ENCODE results near the gene NADK2. TPM values are rescaled to one million over a fixed set of nuclear protein-coding genes. Genes with fewer than 3 reads are reported as not detected.

NADK2 gene
- total and polyA plus RNA-seq, 10 of the 15 experiments (the other 5 are each of a cell fraction or from before 2014, with no cell fraction given), result 2.4 to 9.0 (median 6.3) TPM

GRCh38 chr5:36241631-36242533 lies at the start of gene NADK2 (continued):
- TF ChIP-seq ELK1 (IDR thresholded peaks at IDR 0.05; ENCODE audit: low read depth, low read length), result no peak
- TF ChIP-seq PAX8 (IDR thresholded peaks at IDR 0.05), result no peak
- no peak for TF ChIP-seq NFYA (IDR thresholded peaks at IDR 0.05; ENCODE audit: borderline replicate concordance, low read depth, low read length)
- no peak for TF ChIP-seq SMAD1 (IDR thresholded peaks at IDR 0.05; ENCODE audit: low read depth, partially characterized antibody)
- no peak for TF ChIP-seq NFXL1 (IDR thresholded peaks at IDR 0.05; ENCODE audit: borderline replicate concordance)
- no peak; the same call in 1 of the 2 replicates for TF ChIP-seq REST (IDR thresholded peaks at IDR 0.05; ENCODE audit: low read depth, low read length)
- TF ChIP-seq CREB1 (IDR thresholded peaks at IDR 0.05; ENCODE audit: low read depth), result no peak; the same call in 1 of the 2 replicates
- TF ChIP-seq CBX5 (IDR thresholded peaks at IDR 0.05; ENCODE audit: low read depth), result no peak
- TF ChIP-seq ZNF622 (IDR thresholded peaks at IDR 0.05), result no peak
- TF ChIP-seq ZBED1 (IDR thresholded peaks at IDR 0.05; ENCODE audit: borderline replicate concordance), result no peak
- no peak for TF ChIP-seq YBX1 (IDR thresholded peaks at IDR 0.05)
- no peak for TF ChIP-seq ETV6 (conservative IDR thresholded peaks at IDR 0.05 in 1 of 2, IDR thresholded peaks at IDR 0.05 in 1 of 2; ENCODE audit: borderline replicate concordance in 1 of 2, low read depth in 1 of 2)
- no peak for TF ChIP-seq NFIC (IDR thresholded peaks at IDR 0.05; ENCODE audit: low read depth, low read length)
- no peak for TF ChIP-seq ZZZ3 (IDR thresholded peaks at IDR 0.05; ENCODE audit: control insufficient read depth, insufficient read length, low read depth)
- TF ChIP-seq MAX (IDR thresholded peaks at IDR 0.05; ENCODE audit: low read depth, low read length), result peak; percentile 75; the same call in 1 of the 2 replicates
- no peak for TF ChIP-seq KAT2A (conservative IDR thresholded peaks at IDR 0.05; ENCODE audit: control insufficient read depth, low read depth, low read length)
- no peak for TF ChIP-seq ATF2 (IDR thresholded peaks at IDR 0.05; ENCODE audit: low read length)
- TF ChIP-seq ZNF207 (IDR thresholded peaks at IDR 0.05; ENCODE audit: borderline replicate concordance), result no peak
- TF ChIP-seq MTA2 (IDR thresholded peaks at IDR 0.05; ENCODE audit: low read depth), result no peak
